Esophagus (tissue), 2 donors: ENCODE measurements around the gene LRMDA. TPM values are rescaled to one million over a fixed set of nuclear protein-coding genes. Genes with fewer than 3 reads are reported as not detected.

ENCODE experiments used
- H3K27ac ChIP-seq, 2 donors: one replicate each; pipeline ENCODE4 v1.5.1; 2013; ENCODE audit warnings: low read depth in 2 of 2, mild to moderate bottlenecking in 2 of 2, inconsistent platforms in 1 of 2, low read length in 1 of 2, moderate library complexity in 1 of 2
- H3K27me3 ChIP-seq, 2 donors: one replicate each; pipeline ENCODE4 v1.6.1; 2013; ENCODE audit warnings: low read length in 2 of 2, control low read depth in 1 of 2, mild to moderate bottlenecking in 1 of 2; ENCODE audit not compliant: insufficient read depth in 2 of 2, control insufficient read depth in 1 of 2
- H3K36me3 ChIP-seq, 2 donors: one replicate each; pipeline ENCODE4 v1.6.1; 2013; ENCODE audit warnings: low read length in 1 of 2; ENCODE audit not compliant: control insufficient read depth in 2 of 2, insufficient read depth in 2 of 2
- H3K4me1 ChIP-seq, 2 donors: one replicate each; pipeline ENCODE4 v1.6.1; 2013; ENCODE audit warnings: low read length in 1 of 2; ENCODE audit not compliant: control insufficient read depth in 2 of 2, insufficient read depth in 2 of 2
- H3K4me3 ChIP-seq, 2 donors: one replicate each; pipeline ENCODE4 v1.5.1; 2013; ENCODE audit warnings: low read length in 2 of 2, mild to moderate bottlenecking in 2 of 2, low read depth in 1 of 2, moderate library complexity in 1 of 2
- H3K9me3 ChIP-seq, 2 donors: one replicate each; pipeline ENCODE4 v1.6.1; 2013; ENCODE audit warnings: mild to moderate bottlenecking in 2 of 2, low read depth in 1 of 2, low read length in 1 of 2, moderate library complexity in 1 of 2; ENCODE audit not compliant: control insufficient read depth in 2 of 2, insufficient read depth in 1 of 2
- WGBS, 2 donors: extraction: QIAGEN DNeasy Blood & Tissue Kit; methylation state at CpG; one replicate each; pipeline ENCODE4 v1.1.7; 2013; 5-methylcytosine and 5-hydroxymethylcytosine counted together
- polyA plus RNA-seq, 2 donors: library from polyadenylated mRNA; stranded (reverse); fragments of 200-250 nt; gene quantifications; one replicate each; pipeline ENCODE4 v1.2.3, GENCODE V29; 2013
- donor health status: healthy with polysubstance abuse.
- donor health status: Bipolar disorder and iron deficiency.

Gene LRMDA
- polyA plus RNA-seq, 2 donors: 1.8 to 4.0 TPM

DNA sequence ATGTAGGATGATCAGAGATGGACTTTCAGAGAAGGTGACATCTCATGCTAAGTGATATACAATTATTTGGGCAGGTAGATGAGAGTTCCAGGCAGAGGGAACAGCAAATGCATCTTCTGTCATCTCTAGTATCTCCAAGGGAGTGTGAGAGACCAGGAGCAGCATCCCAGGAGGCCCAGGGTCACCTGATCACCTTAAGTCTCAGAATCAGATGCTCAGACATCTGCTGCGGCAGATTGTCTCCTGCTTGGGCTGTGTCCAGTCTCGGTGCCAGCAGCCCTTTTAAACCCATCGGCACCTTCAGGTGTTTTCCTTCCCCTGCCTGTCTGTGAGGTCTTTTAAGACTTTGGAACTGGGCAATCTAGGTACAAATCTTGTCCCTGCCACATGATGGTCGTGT lies 690.6 kb downstream of the LRMDA start:
- no peak overlapping the region for H3K27ac ChIP-seq
- H3K36me3 ChIP-seq: no peaks in the 10 kb centered on the region
- no peak overlapping the region for H3K4me3 ChIP-seq
- 88 to 90% methylated on average over 4 of the region's 4 CpGs for WGBS, 2 donors
- H3K9me3 ChIP-seq: no peaks in the 10 kb centered on the region
- no peaks in the 10 kb centered on the region for H3K27me3 ChIP-seq
- no peaks in the 10 kb centered on the region for H3K4me1 ChIP-seq

DNA sequence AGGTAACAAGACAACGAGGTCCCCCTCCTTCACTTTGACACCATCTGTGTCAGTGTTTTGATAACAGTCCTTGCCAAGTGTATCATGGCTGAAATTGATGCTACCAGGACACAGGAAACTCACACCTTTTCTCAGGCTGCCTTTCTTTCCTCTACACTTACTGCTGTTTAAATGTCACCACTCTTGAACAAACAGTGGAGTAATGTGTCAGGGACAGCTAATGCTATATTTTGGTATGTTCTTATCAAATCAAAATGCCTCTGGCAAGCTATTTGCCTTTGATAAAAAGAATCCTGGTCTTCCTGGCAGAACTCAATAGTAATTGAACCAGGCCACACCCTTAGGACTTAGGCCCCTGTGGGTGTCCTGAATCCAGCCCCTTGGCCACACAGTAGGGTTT lies 692.9 kb downstream of the LRMDA start:
- Histone ChIP-seq H3K27ac (no peak overlapping the region), H3K27me3 (no peaks in the 10 kb centered on the region), H3K9me3 (no peaks in the 10 kb centered on the region), H3K4me3 (no peak overlapping the region), H3K4me1 (no peaks in the 10 kb centered on the region), H3K36me3 (no peaks in the 10 kb centered on the region)
- WGBS, 2 donors: 45 to 55% methylated on average over 1 of the region's 1 CpG

DNA sequence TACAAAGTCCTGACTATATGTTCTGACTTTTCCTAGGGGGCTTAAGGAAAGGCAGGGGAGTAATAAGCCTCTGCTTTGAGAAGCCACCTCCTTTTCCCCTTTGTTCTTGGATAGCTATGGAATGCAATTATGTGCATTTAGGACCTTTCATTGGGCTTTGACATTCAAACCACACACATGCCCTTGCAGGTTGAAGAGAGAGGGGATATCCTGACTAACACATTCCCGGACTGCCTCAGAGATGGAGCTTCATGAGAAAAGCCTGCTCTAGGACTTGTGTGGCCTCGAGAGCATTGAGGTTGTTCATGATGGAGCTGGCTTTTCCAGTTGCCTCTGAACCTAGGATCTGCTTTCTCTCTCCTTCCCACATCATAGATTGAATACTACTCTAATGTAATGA lies 694.5 kb downstream of the LRMDA start:
- Histone ChIP-seq H3K27ac (no peak overlapping the region), H3K4me3 (no peak overlapping the region), H3K4me1 (no peaks in the 10 kb centered on the region), H3K27me3 (no peaks in the 10 kb centered on the region), H3K36me3 (no peaks in the 10 kb centered on the region), H3K9me3 (no peaks in the 10 kb centered on the region)
- WGBS, 2 donors: 70 to 72% methylated on average over 2 of the region's 2 CpGs

DNA sequence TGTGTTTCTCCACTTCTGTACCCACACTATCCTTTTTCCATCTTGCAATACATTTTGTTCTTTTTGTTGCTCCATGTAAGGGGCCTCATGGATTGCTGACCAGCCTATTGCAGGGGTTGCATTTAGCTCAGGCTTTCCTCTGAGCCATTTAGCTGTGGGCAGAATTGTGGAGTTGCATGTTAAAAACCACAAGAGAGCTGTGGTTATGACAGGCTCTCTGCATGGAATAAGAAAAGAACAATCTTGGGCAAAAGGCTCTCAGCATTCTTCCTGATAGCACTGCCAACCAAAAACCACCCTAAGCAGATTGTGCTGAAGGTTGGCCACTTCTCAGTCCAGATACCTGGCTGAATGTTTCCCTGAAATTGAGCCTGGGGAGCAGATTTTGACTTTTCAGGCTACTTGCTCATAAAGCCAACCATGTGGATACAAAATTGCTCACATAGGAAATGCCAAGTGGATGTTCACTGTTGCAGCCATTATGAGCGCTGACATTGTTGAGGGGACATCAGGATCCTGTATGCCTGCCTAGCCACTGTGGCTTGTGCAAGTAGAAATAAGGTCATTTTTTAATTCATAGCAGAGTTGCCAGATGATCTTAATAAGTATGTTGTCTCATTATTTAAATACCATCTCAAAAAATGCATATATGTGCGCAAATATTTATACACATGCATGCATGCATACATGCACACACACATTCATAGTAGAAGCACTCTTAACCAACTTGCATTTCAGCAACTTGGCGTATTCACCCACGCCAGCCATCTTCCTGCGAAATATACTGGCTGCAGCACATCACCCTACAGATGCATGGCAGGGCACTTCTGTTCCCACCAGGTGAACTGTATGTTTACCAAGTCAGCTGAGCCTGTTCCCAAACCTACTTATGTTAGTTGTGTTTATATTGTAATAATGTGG lies 695.4 kb downstream of the LRMDA start:
- 94 to 97% methylated on average over 5 of the region's 5 CpGs for WGBS, 2 donors
- no peaks in the 10 kb centered on the region for H3K9me3 ChIP-seq
- no peaks in the 10 kb centered on the region for H3K36me3 ChIP-seq
- no peaks in the 10 kb centered on the region for H3K27me3 ChIP-seq
- H3K27ac ChIP-seq: no peak overlapping the region
- H3K4me1 ChIP-seq: no peaks in the 10 kb centered on the region
- no peak overlapping the region for H3K4me3 ChIP-seq

DNA sequence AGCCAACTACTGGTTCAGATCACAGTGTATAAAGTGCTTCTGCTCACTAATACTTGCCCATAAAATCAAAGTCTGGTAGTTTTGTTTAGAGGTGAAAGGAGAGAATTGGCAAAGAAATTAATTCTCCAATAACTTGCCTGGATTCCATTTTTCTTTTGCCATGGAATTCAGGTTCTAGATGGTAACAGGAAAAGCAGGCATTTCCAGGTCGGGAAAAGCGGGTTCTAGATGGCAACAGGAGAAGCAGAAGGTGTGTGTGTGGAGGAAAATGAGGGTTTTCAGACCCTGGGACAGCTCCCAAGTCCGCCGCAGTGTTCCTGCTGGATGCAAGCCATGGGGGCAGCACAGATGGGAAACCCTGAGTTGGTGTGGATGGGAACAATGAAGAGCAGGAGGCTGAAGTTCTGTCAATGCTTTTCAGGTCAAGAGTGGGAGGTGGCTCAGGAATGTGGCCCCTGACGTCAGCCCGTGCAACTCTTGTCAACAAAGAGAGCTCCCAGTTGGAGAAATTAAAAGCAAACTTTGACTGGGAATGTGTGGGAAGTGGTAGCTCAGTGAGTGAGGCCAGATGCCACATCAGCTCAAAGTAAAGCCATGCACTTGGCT lies 696.7 kb downstream of the LRMDA start:
- no peak overlapping the region for H3K27ac ChIP-seq

DNA sequence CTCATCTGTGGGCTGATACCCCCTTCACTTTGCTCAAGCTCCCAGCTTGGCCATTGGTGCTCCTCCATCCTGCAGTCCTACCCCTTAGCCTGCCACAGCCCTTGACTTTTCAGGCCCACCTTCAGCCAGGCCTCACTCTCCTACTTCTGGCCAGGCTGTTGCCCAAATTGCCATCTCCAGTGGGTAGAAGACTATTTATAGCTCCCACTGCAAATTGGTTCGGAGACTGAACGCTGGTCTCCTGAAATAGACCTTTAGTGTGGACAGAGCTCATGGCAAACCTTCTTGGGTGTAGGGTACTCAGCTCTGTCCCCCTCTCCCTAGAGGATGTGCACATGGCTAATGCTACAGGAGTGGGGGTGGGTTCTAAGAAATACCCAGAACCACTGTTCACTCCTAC lies 697.8 kb downstream of the LRMDA start:
- Histone ChIP-seq H3K27me3 (no peaks in the 10 kb centered on the region), H3K4me1 (no peaks in the 10 kb centered on the region), H3K4me3 (no peak overlapping the region), H3K27ac (no peak overlapping the region), H3K36me3 (no peaks in the 10 kb centered on the region), H3K9me3 (no peaks in the 10 kb centered on the region)
- 92 to 96% methylated on average over 2 of the region's 2 CpGs for WGBS, 2 donors

More for the DNA sequence above, 696.7 kb downstream of the LRMDA start:
- H3K36me3 ChIP-seq: no peaks in the 10 kb centered on the region
- H3K4me3 ChIP-seq: no peak overlapping the region
- 75 to 79% methylated on average over 6 of the region's 6 CpGs for WGBS, 2 donors
- H3K27me3 ChIP-seq: no peaks in the 10 kb centered on the region
- no peaks in the 10 kb centered on the region for H3K9me3 ChIP-seq
- H3K4me1 ChIP-seq: no peaks in the 10 kb centered on the region

DNA sequence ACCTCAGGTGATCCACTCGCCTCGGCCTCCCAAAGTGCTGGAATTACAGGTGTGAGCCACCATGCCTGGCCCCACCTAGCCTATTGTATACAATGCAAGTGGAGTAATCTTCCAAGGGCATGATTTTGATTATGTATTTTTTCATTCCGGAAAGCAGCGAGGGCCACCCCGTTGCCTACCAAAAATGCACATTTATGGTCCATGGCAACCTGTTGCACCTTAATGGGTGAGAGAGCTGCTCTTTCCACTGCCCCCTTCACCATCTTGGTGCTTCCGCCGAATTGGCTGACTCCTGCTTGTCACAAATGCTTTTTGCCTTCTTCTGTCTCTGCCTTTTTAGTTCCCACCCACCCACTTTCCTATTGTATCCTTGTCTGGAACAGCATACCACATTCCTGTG lies 699.5 kb downstream of the LRMDA start:
- H3K4me1 ChIP-seq: no peaks in the 10 kb centered on the region
- no peaks in the 10 kb centered on the region for H3K27me3 ChIP-seq
- H3K9me3 ChIP-seq: no peaks in the 10 kb centered on the region
- no peaks in the 10 kb centered on the region for H3K36me3 ChIP-seq
- no peak overlapping the region for H3K27ac ChIP-seq
- WGBS, 2 donors: 89 to 96% methylated on average over 7 of the region's 7 CpGs
- no peak overlapping the region for H3K4me3 ChIP-seq

DNA sequence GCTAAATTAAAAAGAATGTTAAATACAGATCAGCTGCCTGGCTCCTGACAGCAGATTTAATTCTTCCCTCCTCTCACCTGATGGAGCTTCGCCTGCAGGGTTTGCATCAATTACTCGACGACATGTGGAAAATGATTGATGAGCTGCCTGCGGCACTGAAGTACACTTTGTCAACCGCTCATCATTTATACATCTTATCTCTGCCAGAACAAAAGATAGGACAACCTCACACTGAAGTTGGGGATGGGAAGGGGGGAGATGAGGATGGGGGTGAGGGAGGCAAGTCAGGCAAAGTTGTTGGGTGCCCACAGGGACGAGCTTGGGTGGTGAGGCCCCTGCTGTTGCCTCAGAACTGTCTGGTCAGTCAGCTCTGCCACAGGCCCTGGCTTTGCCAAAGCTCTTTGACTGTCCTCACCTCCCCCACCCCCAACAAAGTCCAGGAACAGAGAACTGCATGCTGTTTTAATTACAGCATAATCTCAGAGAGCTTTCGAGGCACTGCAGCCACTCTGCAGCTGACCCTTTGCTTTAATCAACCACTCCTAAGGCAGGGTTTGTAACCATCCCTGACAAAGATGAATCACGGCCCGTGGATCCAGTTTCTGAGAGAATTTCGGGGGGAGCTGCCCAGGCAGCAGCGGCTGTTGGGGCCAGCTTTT lies 702.3 kb downstream of the LRMDA start:
- Histone ChIP-seq H3K27me3 (no peaks in the 10 kb centered on the region), H3K9me3 (no peaks in the 10 kb centered on the region)
- 67 to 82% methylated on average over 11 of the region's 11 CpGs for WGBS, 2 donors

DNA sequence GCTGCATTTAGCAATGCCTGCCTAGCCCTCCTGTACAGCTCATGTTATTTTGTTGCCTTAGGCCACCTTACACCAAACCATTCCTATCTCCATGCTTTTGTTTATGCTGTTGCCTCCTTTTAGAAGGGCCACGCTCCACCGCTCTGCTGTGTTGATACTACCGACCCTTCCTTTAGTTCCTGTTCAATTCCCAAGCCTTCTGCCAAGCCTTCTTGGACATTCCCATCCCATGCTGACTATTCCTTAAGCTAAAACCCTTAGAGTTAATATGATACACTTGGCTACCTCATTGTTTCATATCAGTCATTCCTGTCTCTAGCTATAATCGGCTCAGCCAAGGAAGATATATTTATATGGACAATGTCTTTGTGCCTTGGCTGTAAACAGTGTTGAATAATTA lies 705.5 kb downstream of the LRMDA start:
- Histone ChIP-seq H3K27ac (no peak overlapping the region), H3K4me3 (no peak overlapping the region), H3K9me3 (no peaks in the 10 kb centered on the region), H3K27me3 (no peaks in the 10 kb centered on the region), H3K4me1 (no peaks in the 10 kb centered on the region), H3K36me3 (no peaks in the 10 kb centered on the region)
- WGBS, 2 donors: 84 to 85% methylated on average over 4 of the region's 4 CpGs

More for the DNA sequence above, 702.3 kb downstream of the LRMDA start:
- Histone ChIP-seq H3K4me3 (no peak overlapping the region), H3K4me1 (no peaks in the 10 kb centered on the region), H3K27ac (no peak overlapping the region), H3K36me3 (no peaks in the 10 kb centered on the region)
